ENCODE results near the gene SORCS2. TPM values are rescaled to one million over a fixed set of nuclear protein-coding genes. Genes with fewer than 3 reads are reported as not detected.

Gene SORCS2
- total and polyA plus RNA-seq, 12 donors, result 0.67 to 15.5 (median 1.3) TPM

GRCh38 chr4:7366954-7367353 is 174.6 kb downstream of the SORCS2 start:
- TF ChIP-seq POLR2A (IDR thresholded peaks at IDR 0.05), result no peak
- no peak for TF ChIP-seq CTCF (IDR thresholded peaks at IDR 0.05)
- H3K9me3 ChIP-seq (replicated peaks in 1 of 3), result no peaks in the 10 kb centered on the region
- intact Hi-C loops (cut with DNase I), result no loop called here

GRCh38 chr4:7367406-7367805 is 175.1 kb downstream of the SORCS2 start:
- intact Hi-C loops (cut with DNase I), result no loop called here
- H3K4me1 ChIP-seq (replicated peaks in 1 of 2), result no peaks in the 10 kb centered on the region
- H3K36me3 ChIP-seq (replicated peaks in 1 of 2), result no peaks in the 10 kb centered on the region
- H3K4me3 ChIP-seq, result no peak overlapping the region
- no peaks in the 10 kb centered on the region for H3K9me3 ChIP-seq (replicated peaks in 1 of 3)
- peaks cover 11% of the 10 kb centered on the region for H3K27me3 ChIP-seq
- TF ChIP-seq CTCF (IDR thresholded peaks at IDR 0.05) (no peak), POLR2A (IDR thresholded peaks at IDR 0.05) (no peak)
- H3K27ac ChIP-seq, result no peak overlapping the region
- no peak for DNase-seq
- WGBS, 4 donors, result 68 to 78% (median 74%) methylated on average over 13 of the region's 13 CpGs

More at GRCh38 chr4:7366954-7367353, 174.6 kb downstream of the SORCS2 start:
- Histone ChIP-seq H3K27me3 (peaks cover 11% of the 10 kb centered on the region), H3K4me3 (no peak overlapping the region), H3K4me1 (replicated peaks in 1 of 2) (no peaks in the 10 kb centered on the region), H3K36me3 (replicated peaks in 1 of 2) (no peaks in the 10 kb centered on the region), H3K27ac (no peak overlapping the region)
- DNase-seq, result no peak
- WGBS, 4 donors, result 67 to 77% (median 68%) methylated on average over 6 to 7 of the region's 7 CpGs

- peaks cover 11% of the 10 kb centered on the region for H3K27me3 ChIP-seq
- H3K27ac ChIP-seq, result no peak overlapping the region
- H3K36me3 ChIP-seq (replicated peaks in 1 of 2), result no peaks in the 10 kb centered on the region
- no peak for TF ChIP-seq POLR2A (IDR thresholded peaks at IDR 0.05)
- no peak for TF ChIP-seq CTCF (IDR thresholded peaks at IDR 0.05)
- no peaks in the 10 kb centered on the region for H3K4me1 ChIP-seq (replicated peaks in 1 of 2)
- WGBS, 4 donors, result 69 to 76% (median 73%) methylated on average over 7 to 8 of the region's 8 CpGs
- DNase-seq, result no peak
- no peak overlapping the region for H3K4me3 ChIP-seq
- intact Hi-C loops (cut with DNase I), result no loop called here
- H3K9me3 ChIP-seq (replicated peaks in 1 of 3), result no peaks in the 10 kb centered on the region
Observed at GRCh38 chr4:7367864-7368277, 175.5 kb downstream of the SORCS2 start.

- Histone ChIP-seq H3K27me3 (peaks cover 11% of the 10 kb centered on the region), H3K4me3 (no peak overlapping the region), H3K36me3 (replicated peaks in 1 of 2) (no peaks in the 10 kb centered on the region), H3K9me3 (replicated peaks in 1 of 3) (no peaks in the 10 kb centered on the region), H3K27ac (no peak overlapping the region), H3K4me1 (replicated peaks in 1 of 2) (no peaks in the 10 kb centered on the region)
- 78 to 96% (median 85%) methylated on average over 6 to 7 of the region's 7 CpGs for WGBS, 4 donors
- TF ChIP-seq CTCF (IDR thresholded peaks at IDR 0.05) (no peak), POLR2A (IDR thresholded peaks at IDR 0.05) (no peak)
- intact Hi-C loops (cut with DNase I), result no loop called here
- no peak for DNase-seq
Observed at GRCh38 chr4:7368296-7368695, 176.0 kb downstream of the SORCS2 start.
